ENCODE data around the gene WBP2NL.
"Not testable (repeated sequence)": the region's sequence is repeated elsewhere in the genome, so short reads cannot be mapped to it uniquely, and the experiment has no call there.

The WBP2NL gene, protein sequence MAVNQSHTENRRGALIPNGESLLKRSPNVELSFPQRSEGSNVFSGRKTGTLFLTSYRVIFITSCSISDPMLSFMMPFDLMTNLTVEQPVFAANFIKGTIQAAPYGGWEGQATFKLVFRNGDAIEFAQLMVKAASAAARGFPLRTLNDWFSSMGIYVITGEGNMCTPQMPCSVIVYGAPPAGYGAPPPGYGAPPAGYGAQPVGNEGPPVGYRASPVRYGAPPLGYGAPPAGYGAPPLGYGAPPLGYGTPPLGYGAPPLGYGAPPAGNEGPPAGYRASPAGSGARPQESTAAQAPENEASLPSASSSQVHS

DNA sequence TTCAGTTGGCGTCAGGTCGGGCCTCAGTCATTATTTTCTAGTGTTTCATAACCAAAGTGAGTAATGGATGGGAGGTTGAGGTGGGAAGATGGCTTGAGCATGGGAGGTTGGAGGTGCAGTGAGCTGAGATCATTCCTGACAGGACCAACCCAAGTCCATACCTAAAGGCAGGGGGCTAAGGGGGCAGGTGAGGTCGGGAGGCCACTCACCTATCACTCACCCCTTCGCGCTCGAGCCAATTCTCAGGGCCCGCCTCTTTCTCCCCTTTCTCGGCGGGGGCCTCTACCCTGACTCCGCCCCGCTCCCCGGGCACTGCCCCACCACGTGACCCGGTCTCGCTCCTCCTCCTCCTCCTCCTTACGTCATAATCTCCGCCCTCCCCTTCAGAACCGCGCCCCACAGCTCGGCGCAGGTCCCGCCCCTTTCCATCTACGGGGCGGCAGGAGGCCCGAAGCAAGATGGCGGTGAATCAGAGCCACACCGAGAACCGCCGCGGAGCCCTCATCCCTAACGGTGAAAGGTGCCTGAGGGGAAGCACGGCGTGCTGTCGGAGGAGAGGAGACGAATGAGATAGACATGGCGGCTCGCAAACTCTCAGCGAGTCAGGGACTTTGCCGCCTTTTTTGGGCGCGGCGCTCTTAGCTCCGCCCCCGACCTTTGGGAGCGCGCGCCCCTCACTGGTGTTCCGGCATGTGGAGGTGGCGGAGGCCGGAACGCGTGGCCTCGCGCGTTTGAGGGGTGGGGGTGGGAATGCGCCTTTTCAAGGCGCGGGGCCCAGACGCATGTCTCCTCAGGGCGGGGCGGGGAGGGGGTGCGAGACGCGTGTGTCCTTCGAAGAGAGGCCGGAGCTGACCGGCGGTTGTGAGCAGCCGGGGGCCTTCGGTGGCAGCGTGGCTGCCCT lies at the start of gene WBP2NL:
Gene WBP2NL, plus strand, starts transcription at position 428 of the 901 bp plus-strand sequence. Its CDS starts 31 bp downstream, at position 459.
- peak within 1 kb of the TSS; percentile 47 to 54 for H3K4me3 ChIP-seq (replicated peaks in 1 of 2; ENCODE audit: low read depth in 2 of 2, low read length in 2 of 2)
- TF ChIP-seq, protein P1, sequence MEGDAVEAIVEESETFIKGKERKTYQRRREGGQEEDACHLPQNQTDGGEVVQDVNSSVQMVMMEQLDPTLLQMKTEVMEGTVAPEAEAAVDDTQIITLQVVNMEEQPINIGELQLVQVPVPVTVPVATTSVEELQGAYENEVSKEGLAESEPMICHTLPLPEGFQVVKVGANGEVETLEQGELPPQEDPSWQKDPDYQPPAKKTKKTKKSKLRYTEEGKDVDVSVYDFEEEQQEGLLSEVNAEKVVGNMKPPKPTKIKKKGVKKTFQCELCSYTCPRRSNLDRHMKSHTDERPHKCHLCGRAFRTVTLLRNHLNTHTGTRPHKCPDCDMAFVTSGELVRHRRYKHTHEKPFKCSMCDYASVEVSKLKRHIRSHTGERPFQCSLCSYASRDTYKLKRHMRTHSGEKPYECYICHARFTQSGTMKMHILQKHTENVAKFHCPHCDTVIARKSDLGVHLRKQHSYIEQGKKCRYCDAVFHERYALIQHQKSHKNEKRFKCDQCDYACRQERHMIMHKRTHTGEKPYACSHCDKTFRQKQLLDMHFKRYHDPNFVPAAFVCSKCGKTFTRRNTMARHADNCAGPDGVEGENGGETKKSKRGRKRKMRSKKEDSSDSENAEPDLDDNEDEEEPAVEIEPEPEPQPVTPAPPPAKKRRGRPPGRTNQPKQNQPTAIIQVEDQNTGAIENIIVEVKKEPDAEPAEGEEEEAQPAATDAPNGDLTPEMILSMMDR (IDR thresholded peaks at IDR 0.05; ENCODE audit: low read depth, low read length) = no peak
- peak; percentile 80 to 82 for DNase-seq (ENCODE audit: low read depth in 2 of 2)

DNA sequence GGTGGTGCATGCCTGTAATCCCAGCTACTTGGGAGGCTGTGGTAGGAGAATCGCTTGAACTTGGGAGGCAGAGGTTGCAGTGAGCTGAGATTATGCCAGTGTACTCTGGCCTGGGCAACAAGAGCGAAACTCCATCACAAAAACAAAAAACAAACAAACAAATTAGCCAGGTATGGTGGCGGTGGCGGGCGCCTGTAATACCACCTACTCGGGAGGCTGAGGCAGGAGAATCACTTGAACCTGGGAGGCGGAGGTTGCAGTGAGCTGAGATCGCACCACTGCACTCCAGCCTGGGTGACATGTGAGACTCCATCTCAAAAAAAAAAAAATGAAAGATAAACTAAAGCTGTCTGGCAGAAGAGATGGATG lies 49.7 kb upstream of the WBP2NL start:
- not testable (repeated sequence) for H3K4me3 ChIP-seq (replicated peaks in 1 of 2; ENCODE audit: low read depth in 2 of 2, low read length in 2 of 2); DNase-seq (ENCODE audit: low read depth in 2 of 2)

DNA sequence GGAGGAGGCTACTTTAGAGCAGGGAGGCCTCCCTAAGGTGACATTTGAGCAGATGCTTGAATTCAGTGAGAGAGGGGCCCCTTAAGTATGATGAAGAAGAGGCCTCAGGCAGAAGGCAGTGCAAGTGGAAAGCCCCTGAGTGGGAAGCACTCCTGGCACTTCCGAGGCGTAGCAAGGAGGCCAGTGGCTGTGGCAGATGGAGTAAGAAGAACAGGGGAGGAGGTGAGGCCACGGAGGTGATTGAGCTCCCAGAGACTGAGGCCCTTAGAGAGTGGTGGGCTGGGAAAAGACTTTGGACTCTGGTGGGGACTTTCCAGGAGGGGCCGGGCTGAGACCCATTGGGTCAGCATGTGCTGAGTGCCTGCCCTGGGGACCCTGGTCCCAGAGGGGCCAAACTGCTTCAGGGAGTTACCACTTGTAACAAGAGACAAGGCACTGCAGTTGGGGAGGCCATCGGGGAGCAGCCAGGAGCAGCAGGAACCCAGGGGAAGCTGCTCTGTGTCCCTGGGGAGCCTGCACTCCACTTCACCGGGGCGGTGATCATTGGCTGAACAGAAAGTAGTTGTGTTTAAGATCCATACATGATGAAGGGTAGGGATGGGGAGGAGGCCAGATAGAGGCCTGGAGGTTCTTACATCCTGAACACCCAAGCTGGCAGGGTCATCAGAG lies 49.2 kb upstream of the WBP2NL start:
- no peak overlapping the region for H3K4me3 ChIP-seq (replicated peaks in 1 of 2; ENCODE audit: low read depth in 2 of 2, low read length in 2 of 2)
- TF ChIP-seq, protein P1 (IDR thresholded peaks at IDR 0.05; ENCODE audit: low read depth, low read length) = no peak
- no peak for DNase-seq (ENCODE audit: low read depth in 2 of 2)

DNA sequence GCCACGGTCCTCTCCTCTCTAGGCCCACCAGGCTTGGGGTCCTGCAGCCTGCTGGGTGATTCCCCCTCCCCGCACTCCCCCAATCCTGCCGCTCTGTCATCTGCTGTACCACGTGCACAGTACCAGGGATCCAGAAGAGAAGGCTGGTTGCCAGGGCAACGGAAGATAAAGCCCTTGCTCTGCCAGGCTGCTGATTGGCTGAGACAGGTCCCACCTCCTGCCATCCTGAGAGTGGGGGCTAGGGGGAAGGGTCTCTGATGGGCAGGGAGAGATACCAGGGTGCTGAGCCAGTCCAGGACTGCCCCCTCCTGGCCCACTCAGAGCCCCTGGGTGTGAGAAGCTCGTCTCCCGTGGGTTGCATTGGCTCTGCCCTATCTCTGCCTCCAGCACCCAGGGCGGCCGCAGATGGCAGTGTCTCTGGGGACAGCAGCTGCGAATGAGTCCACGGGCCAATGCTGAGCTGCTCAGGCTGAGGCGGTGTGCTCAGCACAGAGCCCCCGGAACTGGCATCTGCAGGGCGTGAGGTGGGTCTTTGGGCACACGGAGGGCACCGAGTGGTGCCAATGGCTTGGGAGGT lies 46.6 kb upstream of the WBP2NL start, which contains the start of gene SMIM45:
Gene SMIM45, plus strand, starts transcription at position 253 of the 577 bp plus-strand sequence.
- TF ChIP-seq, protein P1 (IDR thresholded peaks at IDR 0.05; ENCODE audit: low read depth, low read length) = no peak
- peak in 1 of 2 donors; percentile 22 for DNase-seq (ENCODE audit: low read depth in 2 of 2)
- no peak within 1 kb of the TSS for H3K4me3 ChIP-seq (replicated peaks in 1 of 2; ENCODE audit: low read depth in 2 of 2, low read length in 2 of 2)

DNA sequence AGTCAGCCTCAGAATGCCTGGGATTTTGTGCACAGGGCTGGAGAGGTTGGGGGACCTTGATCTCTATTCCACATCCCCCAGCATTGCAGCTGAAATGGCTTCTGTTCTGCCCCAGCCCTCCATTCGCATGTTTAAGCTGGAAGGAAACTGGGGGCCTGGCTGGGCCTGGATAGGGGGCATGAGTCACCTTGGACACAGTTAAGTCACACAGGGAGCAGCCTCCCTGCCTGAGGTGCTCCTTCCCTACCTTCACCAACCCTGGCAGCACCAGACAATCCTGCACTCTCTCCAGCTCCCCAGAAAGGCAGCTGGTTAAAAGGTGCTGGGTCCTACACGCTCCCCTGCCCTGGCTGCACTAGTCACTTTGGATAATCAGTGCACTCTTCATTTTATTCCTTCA lies 45.9 kb upstream of the WBP2NL start:
- no peak overlapping the region for H3K4me3 ChIP-seq (replicated peaks in 1 of 2; ENCODE audit: low read depth in 2 of 2, low read length in 2 of 2)
- TF ChIP-seq, protein P1 (IDR thresholded peaks at IDR 0.05; ENCODE audit: low read depth, low read length) = no peak
- DNase-seq (ENCODE audit: low read depth in 2 of 2) = no peak

DNA sequence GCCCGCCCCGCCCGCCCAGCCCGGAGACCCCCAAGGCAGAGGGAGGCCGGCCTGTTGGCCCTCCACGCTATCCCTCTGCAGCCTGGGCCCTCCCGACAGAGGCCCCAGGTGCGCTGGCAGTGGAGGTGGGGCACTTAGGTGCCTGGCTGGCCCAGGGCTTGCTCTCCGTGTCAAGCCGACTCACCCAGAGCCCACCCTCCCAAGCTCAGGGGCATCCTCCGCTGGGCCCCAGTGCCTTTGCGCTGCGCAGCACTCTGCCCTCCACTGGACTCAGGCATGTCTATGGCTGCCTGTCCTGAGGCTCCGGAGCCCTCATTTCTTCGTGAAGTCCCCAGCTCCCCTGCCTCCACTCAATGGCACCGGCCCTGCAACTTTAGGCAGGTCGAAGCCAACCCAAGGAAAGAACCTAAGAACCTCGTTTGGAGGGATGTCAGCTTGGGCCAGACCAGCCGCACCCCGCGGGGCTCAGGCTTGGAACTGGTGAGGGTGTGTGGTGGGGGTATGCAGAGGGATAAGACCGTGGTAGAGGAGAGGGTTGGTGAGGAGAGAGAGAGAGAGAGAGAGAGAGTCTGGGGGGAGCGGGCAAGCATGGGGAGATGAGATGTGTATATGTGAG lies 40.5 kb upstream of the WBP2NL start:
- TF ChIP-seq, protein P1 (IDR thresholded peaks at IDR 0.05; ENCODE audit: low read depth, low read length) = no peak

More for the DNA sequence above, 40.5 kb upstream of the WBP2NL start:
- no peak for DNase-seq (ENCODE audit: low read depth in 2 of 2)
- H3K4me3 ChIP-seq (replicated peaks in 1 of 2; ENCODE audit: low read depth in 2 of 2, low read length in 2 of 2) = no peak overlapping the region
